T-cell (primary cell): ENCODE data around the gene OGA. TPM values are rescaled to one million over a fixed set of nuclear protein-coding genes. Genes with fewer than 3 reads are reported as not detected.
A peak's percentile ranks its signal among the peaks of the same experiment; 100 is the strongest.

ENCODE experiments used
- ATAC-seq, 4 experiments: fragments of 200-7000 bp in 3 of 4; fragments of 150-1000 bp in 1 of 4; cut with Tn5 transposase; replicated peaks in 1 of 4; 1 replicate in 3 of 4; 2 replicates in 1 of 4; pipeline ENCODE4 v1.10.0; 2021; ENCODE audit warnings: moderate library complexity in 3 of 4, mild to moderate bottlenecking in 2 of 4, moderate number of reproducible peaks in 1 of 4
- CTCF ChIA-PET, 2 donors: fragments of 300-600 bp; sonication (Branson Sonifier 250); formaldehyde crosslinking; loops; one replicate each; lab custom pipeline; 2022; ENCODE audit warnings: antibody characterized with exemption in 2 of 2; lab: Charles Lee
- POLR2A ChIA-PET, 2 donors: fragments of 300-600 bp; sonication (Branson Sonifier 250); formaldehyde crosslinking; loops; one replicate each; lab custom pipeline; 2022; ENCODE audit warnings: antibody characterized with exemption in 2 of 2; lab: Charles Lee
- DNase-seq, 35 experiments: peaks; one replicate each; pipeline versions ENCODE4 v3.0.0 to v3.0.0-alpha.2; 2013 to 2023
- H3K27ac ChIP-seq: one replicate; pipeline ENCODE4 v1.5.1; 2013; ENCODE audit warnings: low read length
- H3K27me3 ChIP-seq, 2 experiments: replicated peaks in 1 of 2; 1 replicate in 1 of 2; 2 replicates in 1 of 2; pipeline versions ENCODE4 v1.6.1 to v1.7.0; 2013; ENCODE audit warnings: low read length in 1 of 2, mixed read lengths in 1 of 2; ENCODE audit not compliant: control insufficient read depth in 2 of 2, insufficient read depth in 2 of 2; ENCODE audit errors: extremely low read depth in 1 of 2
- H3K36me3 ChIP-seq, 2 donors: 1 replicate in 1 of 2; 2 replicates in 1 of 2; pipeline versions ENCODE4 v1.6.1 to v1.7.0; 2013; ENCODE audit warnings: low read length in 1 of 2; ENCODE audit not compliant: control insufficient read depth in 2 of 2, insufficient read depth in 1 of 2; ENCODE audit errors: extremely low read depth in 1 of 2
- H3K4me1 ChIP-seq, 2 experiments: 1 replicate in 1 of 2; 2 replicates in 1 of 2; pipeline versions ENCODE4 v1.6.1 to v1.7.0; 2013; ENCODE audit warnings: low read length in 2 of 2, mixed read lengths in 1 of 2; ENCODE audit not compliant: insufficient read depth in 2 of 2, control insufficient read depth in 1 of 2; ENCODE audit errors: extremely low read depth in 1 of 2
- H3K4me3 ChIP-seq, 2 donors: 1 replicate in 1 of 2; 2 replicates in 1 of 2; pipeline versions ENCODE4 v1.5.1 to v1.7.0; 2013; ENCODE audit warnings: mild to moderate bottlenecking in 2 of 2, low read length in 1 of 2, moderate library complexity in 1 of 2; ENCODE audit not compliant: control insufficient read depth in 1 of 2; ENCODE audit errors: extremely low read depth in 1 of 2
- H3K9me3 ChIP-seq: 2 replicates; pipeline ENCODE4 v1.7.0; 2013
- H3K27ac Mint-ChIP-seq, 2 donors: one replicate each; pipeline ENCODE4 v1.8.0; 2020 to 2021; ENCODE audit warnings: mild to moderate bottlenecking in 2 of 2, mixed read lengths in 2 of 2
- H3K27me3 Mint-ChIP-seq, 2 donors: one replicate each; pipeline ENCODE4 v1.8.0; 2021 to 2022; ENCODE audit warnings: mixed read lengths in 2 of 2
- H3K36me3 Mint-ChIP-seq: one replicate; pipeline ENCODE4 v1.8.0; 2021; ENCODE audit warnings: mixed read lengths
- H3K4me1 Mint-ChIP-seq, 3 donors: one replicate each; pipeline ENCODE4 v1.8.0; 2020 to 2022; ENCODE audit warnings: mixed read lengths in 3 of 3, mild to moderate bottlenecking in 1 of 3
- H3K4me3 Mint-ChIP-seq, 3 donors: one replicate each; pipeline ENCODE4 v1.8.0; 2020 to 2022; ENCODE audit warnings: mild to moderate bottlenecking in 3 of 3, mixed read lengths in 3 of 3, moderate library complexity in 3 of 3
- H3K9me3 Mint-ChIP-seq, 3 donors: one replicate each; pipeline ENCODE4 v1.8.0; 2020 to 2022; ENCODE audit warnings: mixed read lengths in 3 of 3
- WGBS: methylation state at CpG from one replicate; pipeline ENCODE4 v1.1.5; 2013; ENCODE audit warnings: missing lambda C conversion rate; ENCODE audit not compliant: insufficient coverage; 5-methylcytosine and 5-hydroxymethylcytosine counted together
- total RNA-seq, 35 experiments: library from RNA in 6 of 35; stranded (reverse) in 6 of 35; fragments of 120-200 nt in 1 of 35; gene quantifications; one replicate each; pipeline versions ENCODE4 v1.2.1 to v1.2.4 and lab custom pipeline; 2013 to 2026

OGA gene
- total RNA-seq, 5 donors from 2014 or later (not counting 1 experiment from before 2014, with no cell fraction given) = 232 to 364 (median 244) TPM

DNA sequence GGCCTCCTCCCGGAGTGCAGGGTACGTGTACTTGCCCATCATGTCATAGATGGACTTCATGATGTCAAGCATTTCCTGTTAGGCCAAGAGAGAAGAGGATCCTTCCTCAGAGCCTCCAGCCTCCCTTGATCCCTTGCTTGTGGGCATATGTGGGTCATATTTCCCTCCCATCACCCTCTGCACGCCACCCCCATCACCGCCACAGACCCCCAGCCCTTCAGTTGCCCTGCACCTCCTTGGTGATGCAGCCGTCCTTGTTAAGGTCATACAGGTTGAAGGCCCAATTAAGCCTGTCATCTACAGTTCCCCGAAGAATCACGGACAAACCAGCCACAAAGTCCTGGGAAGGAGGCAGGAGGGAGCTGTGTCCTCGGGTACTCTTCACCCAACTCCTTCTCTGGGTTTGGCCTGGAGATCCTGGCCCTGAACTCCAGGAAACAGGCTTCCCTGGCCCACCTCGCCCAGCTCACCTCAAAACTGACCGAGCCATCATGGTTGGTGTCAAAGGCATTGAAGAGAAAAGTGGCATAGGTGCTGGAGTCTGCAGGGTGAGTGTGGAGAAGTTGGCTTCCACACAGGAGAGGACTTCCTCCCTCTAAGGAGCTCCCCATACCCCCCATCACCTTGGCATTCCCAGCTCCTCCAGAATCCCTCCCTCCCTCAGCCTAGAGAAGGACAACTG is 9.8 kb upstream of the OGA start:
- ChIA-PET POLR2A (interaction anchor here in 1 of 2 donors (0.6 kb wide), 1 partner anchor 16 kb away, joined by 3 read pairs; no protein-coding TSS in a partner anchor), CTCF (interaction anchor here (0.6 to 1.7 kb wide), 5 partner anchors 9 to 16 kb away, joined by 3 to 9 read pairs (median 3); partner anchors contain the start of genes KCNIP2 (in 1 of the 2) and OGA (in 1 of the 2))
- no peak for DNase-seq
- no peak for ATAC-seq
- Mint-ChIP-seq H3K36me3 (no peaks in the 10 kb centered on the region), H3K9me3 (no peaks in the 10 kb centered on the region), H3K4me3 (no peak overlapping the region), H3K4me1 (peaks cover 28 to 35% (median 32%) of the 10 kb centered on the region in 3 donors), H3K27me3 (no peaks in the 10 kb centered on the region), H3K27ac (peak overlapping the region; percentile 49 to 64)
- no peak overlapping the region for H3K27ac ChIP-seq
- no peaks in the 10 kb centered on the region for H3K9me3 ChIP-seq
- 100% methylated on average over 3 of the region's 10 CpGs for WGBS
- H3K4me1 ChIP-seq = peaks cover 19 to 45% of the 10 kb centered on the region in 2 experiments
- H3K27me3 ChIP-seq = no peaks in the 10 kb centered on the region
- H3K36me3 ChIP-seq = peaks cover 0 to 5% of the 10 kb centered on the region in 2 donors
- no peak overlapping the region for H3K4me3 ChIP-seq

GRCh38 chr10:101826852-101827434 is 8.7 kb upstream of the OGA start:
- WGBS = 87% methylated on average over 2 of the region's 5 CpGs
- H3K4me3 ChIP-seq = no peak overlapping the region
- H3K36me3 Mint-ChIP-seq = peaks cover 3% of the 10 kb centered on the region
- H3K9me3 Mint-ChIP-seq = no peaks in the 10 kb centered on the region
- ChIA-PET CTCF (interaction anchor here in 1 of 2 donors (0.8 to 1.7 kb wide), 3 partner anchors 8 to 14 kb away, joined by 3 to 9 read pairs (median 3); partner anchors contain the start of gene OGA), POLR2A (interaction anchor here in 1 of 2 donors (0.6 kb wide), 1 partner anchor 17 kb away, joined by 3 read pairs; no protein-coding TSS in a partner anchor)
- H3K4me1 ChIP-seq = peaks cover 11 to 34% of the 10 kb centered on the region in 2 experiments
- no peak overlapping the region for H3K27ac ChIP-seq
- peaks cover 25 to 29% (median 26%) of the 10 kb centered on the region in 3 donors for H3K4me1 Mint-ChIP-seq
- no peak for DNase-seq
- H3K9me3 ChIP-seq = no peaks in the 10 kb centered on the region
- no peaks in the 10 kb centered on the region for H3K27me3 ChIP-seq
- H3K27me3 Mint-ChIP-seq = no peaks in the 10 kb centered on the region
- no peak overlapping the region for H3K4me3 Mint-ChIP-seq
- H3K27ac Mint-ChIP-seq = peak overlapping the region in 1 of 2 donors; percentile 22
- ATAC-seq = no peak
- peaks cover 0 to 5% of the 10 kb centered on the region in 2 donors for H3K36me3 ChIP-seq

DNA sequence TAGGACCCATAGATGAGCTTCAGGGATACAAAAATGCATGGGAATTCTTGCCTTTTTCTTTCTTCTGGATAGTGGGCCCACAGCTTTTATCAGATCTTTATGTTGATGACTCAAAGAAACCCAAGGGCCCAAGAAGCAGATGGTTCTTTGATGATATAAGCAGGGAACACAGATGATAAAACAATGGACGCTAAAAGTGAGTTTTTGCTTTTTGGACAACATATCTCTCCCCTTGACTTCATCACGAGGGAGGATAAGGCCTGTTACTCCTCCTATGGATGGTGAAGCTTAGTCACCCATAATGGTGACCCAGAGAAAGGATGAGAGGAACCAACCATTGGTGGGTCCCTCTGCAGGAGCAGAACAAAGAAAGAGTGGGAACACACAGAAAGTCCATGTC is 6.5 kb upstream of the OGA start:
- Histone ChIP-seq H3K9me3 (no peaks in the 10 kb centered on the region), H3K27me3 (no peaks in the 10 kb centered on the region), H3K4me1 (peaks cover 0 to 20% of the 10 kb centered on the region in 2 experiments), H3K36me3 (peaks cover 0 to 5% of the 10 kb centered on the region in 2 donors), H3K27ac (no peak overlapping the region), H3K4me3 (no peak overlapping the region)
- Mint-ChIP-seq H3K4me3 (no peak overlapping the region), H3K9me3 (no peaks in the 10 kb centered on the region), H3K27me3 (no peaks in the 10 kb centered on the region), H3K36me3 (peaks cover 3% of the 10 kb centered on the region), H3K27ac (no peak overlapping the region), H3K4me1 (peaks cover 15 to 20% (median 16%) of the 10 kb centered on the region in 3 donors)
- DNase-seq (no peak), ATAC-seq (no peak)
- WGBS = no CpG with 5 or more reads among the region's 2 CpGs
- CTCF ChIA-PET = no interaction called here
- POLR2A ChIA-PET = no interaction called here

DNA sequence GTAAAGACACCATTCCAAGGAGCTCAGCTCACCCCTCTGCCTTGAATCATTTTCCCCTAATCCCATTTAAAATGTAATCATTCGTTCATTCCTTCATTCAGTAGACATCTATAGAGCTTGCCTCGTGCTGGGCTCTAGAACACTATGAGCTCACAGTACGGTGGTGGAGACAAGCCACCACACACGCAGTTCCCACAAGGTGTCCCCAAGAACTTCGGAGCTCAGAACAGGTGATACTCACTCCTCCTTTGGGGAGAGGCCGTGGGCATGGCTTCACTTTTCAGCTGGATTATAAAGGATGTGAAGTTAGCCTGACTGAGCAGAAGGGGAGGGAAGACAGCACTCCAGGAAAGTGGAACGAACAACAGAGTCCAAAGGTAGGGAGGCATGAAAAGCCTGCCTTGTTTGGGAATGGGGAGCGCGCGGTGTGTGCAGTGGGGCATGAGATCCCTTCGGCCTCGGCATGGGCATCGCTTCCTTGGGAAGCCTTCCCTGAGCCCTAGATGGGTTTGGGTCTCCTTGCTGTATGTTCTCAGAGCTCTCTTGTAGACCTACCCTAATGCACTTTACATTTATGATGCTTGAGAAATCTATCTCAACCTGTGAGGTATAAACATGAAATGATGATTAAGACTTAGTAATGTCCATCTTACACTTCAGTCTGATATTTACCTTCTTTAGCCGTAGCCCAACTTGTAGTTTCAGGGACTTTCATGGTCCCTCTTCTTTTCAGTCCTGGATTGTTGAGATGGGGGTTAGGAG is 809 bp upstream of the OGA start:
- Histone ChIP-seq H3K4me1 (peaks cover 24 to 26% of the 10 kb centered on the region in 2 experiments), H3K27ac (peak overlapping the region; percentile 74), H3K9me3 (no peaks in the 10 kb centered on the region), H3K4me3 (peak overlapping the region; percentile 95 to 100), H3K27me3 (no peaks in the 10 kb centered on the region), H3K36me3 (no peaks in the 10 kb centered on the region)
- Mint-ChIP-seq H3K4me1 (peaks cover 33 to 54% (median 39%) of the 10 kb centered on the region in 3 donors), H3K36me3 (peaks cover 10% of the 10 kb centered on the region), H3K27ac (peak overlapping the region; percentile 96 to 98), H3K4me3 (peak overlapping the region; percentile 94 to 99 (median 98)), H3K27me3 (no peaks in the 10 kb centered on the region), H3K9me3 (no peaks in the 10 kb centered on the region)
- 31% methylated on average over 5 of the region's 14 CpGs for WGBS
- ChIA-PET POLR2A (interaction anchor here in 1 of 2 donors (0.6 to 1.1 kb wide), 5 partner anchors 19 to 189 kb away, joined by 3 to 6 read pairs (median 5); partner anchors contain the start of gene NPM3), CTCF (interaction anchor here (0.7 to 2.4 kb wide), 12 partner anchors 9 to 191 kb away, joined by 3 to 28 read pairs (median 6); partner anchors contain the start of genes KCNIP2 (in 1 of the 2) and NPM3 (in 1 of the 2))
- ATAC-seq = peak; percentile 19 to 43 (median 30)
- peak in 13 of 35 experiments; percentile 21 to 48 (median 37) for DNase-seq

- Mint-ChIP-seq H3K4me3 (peak overlapping the region; percentile 94 to 99 (median 98)), H3K27ac (peak overlapping the region; percentile 96 to 98), H3K27me3 (no peaks in the 10 kb centered on the region), H3K36me3 (peaks cover 16% of the 10 kb centered on the region), H3K9me3 (no peaks in the 10 kb centered on the region), H3K4me1 (peaks cover 48 to 69% (median 52%) of the 10 kb centered on the region in 3 donors)
- Histone ChIP-seq H3K4me1 (peaks cover 31% of the 10 kb centered on the region in 2 experiments), H3K9me3 (no peaks in the 10 kb centered on the region), H3K36me3 (peaks cover under 1 to 4% of the 10 kb centered on the region in 2 donors), H3K27ac (peak overlapping the region; percentile 74), H3K4me3 (peak overlapping the region; percentile 95 to 100), H3K27me3 (no peaks in the 10 kb centered on the region)
- DNase-seq = peak in 13 of 35 experiments; percentile 9 to 55 (median 29)
- ATAC-seq = peak; percentile 6 to 17 (median 8)
- ChIA-PET POLR2A (interaction anchor here (0.7 to 1.1 kb wide), 2 partner anchors 34 kb away, joined by 4 to 5 read pairs; partner anchors contain the start of gene NPM3 (in 1 of the 2)), CTCF (interaction anchor here in 1 of 2 donors (1.5 to 2.4 kb wide), 6 partner anchors 18 to 192 kb away, joined by 6 to 28 read pairs (median 7); partner anchors contain the start of gene NPM3)
- WGBS = under 1% methylated on average over 32 of the region's 44 CpGs
Observed at GRCh38 chr10:101817337-101818118, 716 bp downstream of the OGA start.
